ENCODE measurements around the gene ZNF333. TPM values are rescaled to one million over a fixed set of nuclear protein-coding genes. Genes with fewer than 3 reads are reported as not detected.

The ZNF333 gene
- polyA plus RNA-seq, 1 of the 3 experiments (the other 2 are of a cell fraction): 15.2 TPM

- no peaks in the 10 kb centered on the region; the same call in 1 of the 2 replicates for H3K79me2 ChIP-seq (ENCODE audit: insufficient read depth)
- H4K20me1 ChIP-seq (ENCODE audit: insufficient read depth): no peaks in the 10 kb centered on the region
- no peaks in the 10 kb centered on the region for H3K4me1 ChIP-seq (ENCODE audit: control insufficient read depth in 1 of 2, insufficient read depth in 2 of 2, low read depth in 1 of 2, low read length in 1 of 2)
- H2AFZ ChIP-seq (ENCODE audit: low read depth): no peak overlapping the region
- TF ChIP-seq IRF3 (IDR thresholded peaks at IDR 0.05; ENCODE audit: low read depth, low read length): no peak
- TF ChIP-seq USF2 (IDR thresholded peaks at IDR 0.05; ENCODE audit: borderline replicate concordance, low read depth, low read length): no peak
- TF ChIP-seq SMC3 (IDR thresholded peaks at IDR 0.05; ENCODE audit: low read depth, low read length): no peak
- no peak for TF ChIP-seq MAX (IDR thresholded peaks at IDR 0.05; ENCODE audit: low read depth)
- no peak for TF ChIP-seq REST (IDR thresholded peaks at IDR 0.05; ENCODE audit: low read depth, low read length)
- no peak for TF ChIP-seq RXRA (IDR thresholded peaks at IDR 0.05; ENCODE audit: borderline replicate concordance, low read depth)
- no peak for TF ChIP-seq TAF1 (IDR thresholded peaks at IDR 0.05; ENCODE audit: borderline replicate concordance, low read depth, low read length)
- TF ChIP-seq PBX3 (IDR thresholded peaks at IDR 0.05): no peak
- no peak for TF ChIP-seq TEAD4 (IDR thresholded peaks at IDR 0.05; ENCODE audit: borderline replicate concordance, insufficient read depth)
- no peak for TF ChIP-seq RAD21 (IDR thresholded peaks at IDR 0.05; ENCODE audit: low read length)
- TF ChIP-seq ELF1 (IDR thresholded peaks at IDR 0.05): no peak
- no peak for TF ChIP-seq JUND (IDR thresholded peaks at IDR 0.05)
- TF ChIP-seq NRF1 (IDR thresholded peaks at IDR 0.05; ENCODE audit: low read depth, low read length): no peak
- TF ChIP-seq SIN3A (IDR thresholded peaks at IDR 0.05; ENCODE audit: borderline replicate concordance, low read depth, low read length): no peak
- TF ChIP-seq NFIC (IDR thresholded peaks at IDR 0.05; ENCODE audit: borderline replicate concordance): no peak
- H3K4me2 ChIP-seq: no peak overlapping the region
- DNase-seq: no peak
- H3F3A ChIP-seq (replicated peaks; ENCODE audit: insufficient read depth): no peaks in the 10 kb centered on the region
- H3K4me3 ChIP-seq (ENCODE audit: low read depth in 2 of 2, low read length in 1 of 2): no peak overlapping the region
- H3K27me3 ChIP-seq (ENCODE audit: insufficient read depth): no peaks in the 10 kb centered on the region
- H3K27ac ChIP-seq (ENCODE audit: low read depth in 2 of 2, low read length in 1 of 2): no peak overlapping the region
- H3K9ac ChIP-seq: no peak overlapping the region
- CTCF ChIA-PET: interaction anchor here (1.2 to 1.8 kb wide), 3 partner anchors 10 to 126 kb away, joined by 3 to 8 read pairs (median 4); partner anchors contain the start of gene ZNF333
- POLR2A ChIA-PET: interaction anchor here (3.3 kb wide), 1 partner anchor 11 kb away, joined by 9 read pairs; the partner anchor contains the start of gene ZNF333
- H3K36me3 ChIP-seq (replicated peaks in 1 of 2; ENCODE audit: control insufficient read depth in 1 of 2, insufficient read depth in 2 of 2, low read length in 1 of 2): peaks cover 53 to 60% of the 10 kb centered on the region in 2 experiments
- no peaks in the 10 kb centered on the region for H3K9me2 ChIP-seq
- 96% methylated on average over 7 of the region's 9 CpGs for WGBS (ENCODE audit: low lambda C conversion rate)
- H3K9me3 ChIP-seq: no peaks in the 10 kb centered on the region
Observed at GRCh38 chr19:14700711-14701375, 11.0 kb downstream of the ZNF333 start.
